Neuronal stem cell (in vitro differentiated cells): ENCODE results near the gene CSAG3.
"Not testable (repeated sequence)": the region's sequence is repeated elsewhere in the genome, so short reads cannot be mapped to it uniquely, and the experiment has no call there.

Source experiments
- DNase-seq: peaks from one replicate; pipeline ENCODE4 v3.0.0-alpha.2; 2013; ENCODE audit warnings: low spot score
- H2AFZ ChIP-seq: one replicate; pipeline ENCODE4 v1.6.1; 2013; ENCODE audit warnings: mild to moderate bottlenecking, low read length, inconsistent platforms
- H2AK5ac ChIP-seq: 2 replicates; pipeline ENCODE4 v1.6.1; 2013; ENCODE audit warnings: low read depth, mild to moderate bottlenecking, inconsistent platforms, low read length, moderate library complexity, mixed read lengths
- H2BK120ac ChIP-seq: 2 replicates; pipeline ENCODE4 v1.6.1; 2013; ENCODE audit warnings: low read depth, mild to moderate bottlenecking, inconsistent platforms, low read length, moderate library complexity, mixed read lengths
- H2BK12ac ChIP-seq: one replicate; pipeline ENCODE4 v1.6.1; 2013; ENCODE audit warnings: low read length, inconsistent platforms
- H2BK15ac ChIP-seq: 2 replicates; pipeline ENCODE4 v1.6.1; 2013; ENCODE audit warnings: mild to moderate bottlenecking, low read length, inconsistent platforms, mixed read lengths
- H2BK5ac ChIP-seq: one replicate; pipeline ENCODE4 v1.6.1; 2013; ENCODE audit warnings: inconsistent platforms, mild to moderate bottlenecking, low read length, moderate library complexity
- H3K14ac ChIP-seq: one replicate; pipeline ENCODE4 v1.6.1; 2013; ENCODE audit warnings: low read length, inconsistent platforms
- H3K18ac ChIP-seq: 2 replicates; pipeline ENCODE4 v1.6.1; 2013; ENCODE audit warnings: low read length, inconsistent platforms
- H3K23ac ChIP-seq: 2 replicates; pipeline ENCODE4 v1.6.1; 2013; ENCODE audit warnings: low read depth, mild to moderate bottlenecking, mixed read lengths, low read length, inconsistent platforms; ENCODE audit not compliant: poor library complexity
- H3K27ac ChIP-seq: replicated peaks from 3 replicates; pipeline ENCODE4 v1.5.1; 2013; ENCODE audit warnings: low read length, inconsistent platforms
- H3K27me3 ChIP-seq, 3 experiments: 2 replicates each; pipeline ENCODE4 v1.6.1; 2013; ENCODE audit warnings: low read length in 3 of 3, mild to moderate bottlenecking in 2 of 3, inconsistent platforms in 1 of 3, low read depth in 1 of 3, mixed read lengths in 1 of 3, moderate library complexity in 1 of 3; ENCODE audit not compliant: control insufficient read depth in 3 of 3, insufficient read depth in 3 of 3
- H3K36me3 ChIP-seq, 2 donors: replicated peaks in 1 of 2; 2 replicates each; pipeline ENCODE4 v1.6.1; 2013; ENCODE audit warnings: low read length in 2 of 2; ENCODE audit not compliant: control insufficient read depth in 2 of 2, insufficient read depth in 2 of 2
- H3K4ac ChIP-seq: 2 replicates; pipeline ENCODE4 v1.6.1; 2013; ENCODE audit warnings: inconsistent platforms, mild to moderate bottlenecking, low read length, moderate library complexity
- H3K4me1 ChIP-seq, 2 donors: 1 replicate in 1 of 2; 2 replicates in 1 of 2; pipeline ENCODE4 v1.6.1; 2013; ENCODE audit warnings: low read length in 2 of 2, low read depth in 1 of 2; ENCODE audit not compliant: control insufficient read depth in 2 of 2, insufficient read depth in 1 of 2
- H3K4me2 ChIP-seq: one replicate; pipeline ENCODE4 v1.6.1; 2013; ENCODE audit warnings: mild to moderate bottlenecking, low read length, inconsistent platforms; ENCODE audit not compliant: insufficient read depth, poor library complexity, severe bottlenecking
- H3K4me3 ChIP-seq, 2 donors: 2 replicates each; pipeline ENCODE4 v1.5.1; 2013; ENCODE audit warnings: low read length in 2 of 2, mild to moderate bottlenecking in 2 of 2, inconsistent platforms in 1 of 2, moderate library complexity in 1 of 2
- H3K79me1 ChIP-seq: one replicate; pipeline ENCODE4 v1.6.1; 2013; ENCODE audit warnings: low read depth, mild to moderate bottlenecking, inconsistent platforms, low read length, moderate library complexity
- H3K9ac ChIP-seq: one replicate; pipeline ENCODE4 v1.6.1; 2013; ENCODE audit warnings: mild to moderate bottlenecking, low read depth, low read length, inconsistent platforms; ENCODE audit not compliant: poor library complexity
- H3K9me3 ChIP-seq, 2 donors: replicated peaks in 1 of 2; 2 replicates each; pipeline versions ENCODE3 to v1.6.1; 2013; ENCODE audit warnings: low read length in 2 of 2, mild to moderate bottlenecking in 2 of 2, inconsistent platforms in 1 of 2, low read depth in 1 of 2, mixed read lengths in 1 of 2, moderate library complexity in 1 of 2; ENCODE audit not compliant: control insufficient read depth in 2 of 2, insufficient read depth in 1 of 2
- H4K8ac ChIP-seq: one replicate; pipeline ENCODE4 v1.6.1; 2013; ENCODE audit warnings: low read depth, mild to moderate bottlenecking, inconsistent platforms, low read length, moderate library complexity
- H4K91ac ChIP-seq: one replicate; pipeline ENCODE4 v1.6.1; 2013; ENCODE audit warnings: low read length, low read depth, mild to moderate bottlenecking, inconsistent platforms; ENCODE audit not compliant: poor library complexity
- WGBS, 2 donors: extraction: QIAGEN DNeasy Blood & Tissue Kit; methylation state at CpG; one replicate each; pipeline ENCODE4 v1.1.7; 2013; ENCODE audit warnings: missing lambda C conversion rate in 2 of 2, mixed read lengths in 1 of 2; ENCODE audit not compliant: insufficient read length in 2 of 2, insufficient replicate concordance in 1 of 2; ENCODE audit errors: extremely low coverage in 2 of 2; 5-methylcytosine and 5-hydroxymethylcytosine counted together

CSAG3 gene

DNA sequence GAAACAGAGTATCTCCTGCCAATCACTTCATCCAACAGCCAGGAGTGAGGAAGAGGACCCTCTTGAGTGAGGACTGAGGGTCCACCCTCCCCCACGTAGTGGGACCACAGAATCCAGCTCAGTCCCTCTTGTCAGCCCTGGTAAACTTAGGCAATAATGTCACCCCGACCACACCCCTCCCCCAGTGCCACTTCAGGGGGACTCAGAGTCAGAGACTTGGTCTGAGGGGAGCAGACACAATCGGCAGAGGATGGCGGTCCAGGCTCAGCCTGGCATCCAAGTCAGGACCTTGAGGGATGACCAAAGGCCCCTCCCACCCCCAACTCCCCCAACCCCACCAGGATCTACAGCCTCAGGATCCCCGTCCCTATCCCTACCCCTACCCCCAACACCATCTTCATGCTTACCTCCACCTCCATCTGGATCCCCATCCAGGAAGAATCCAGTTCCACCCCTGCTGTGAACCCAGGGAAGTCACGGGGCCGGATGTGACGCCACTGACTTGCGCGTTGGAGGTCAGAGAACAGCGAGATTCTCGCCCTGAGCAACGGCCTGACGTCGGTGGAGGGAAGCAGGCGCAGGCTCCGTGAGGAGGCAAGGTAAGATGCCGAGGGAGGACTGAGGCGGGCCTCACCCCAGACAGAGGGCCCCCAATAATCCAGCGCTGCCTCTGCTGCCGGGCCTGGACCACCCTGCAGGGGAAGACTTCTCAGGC lies 25.6 kb upstream of the CSAG3 start, which contains the start of the genes CSAG1 and MAGEA12:
TSS of gene CSAG1 (minus strand) at position 461 of the 715 bp plus-strand sequence. CDS start 1,261 bp downstream, outside the sequence.
TSS of gene MAGEA12 (plus strand) at position 497 of the 715 bp plus-strand sequence. CDS start 2,405 bp downstream, outside the sequence.
- no peak within 1 kb of the TSS for H3K18ac ChIP-seq
- H4K91ac ChIP-seq, result no peak within 1 kb of the TSS
- H2BK5ac ChIP-seq, result no peak within 1 kb of the TSS
- H3K27ac ChIP-seq, result no peak within 1 kb of the TSS
- H3K27me3 ChIP-seq, result no peaks in the 10 kb centered on the region
- DNase-seq, result no peak
- no peak within 1 kb of the TSS for H3K4me2 ChIP-seq
- no peak within 1 kb of the TSS for H2BK12ac ChIP-seq
- WGBS, 2 donors, result no CpG with 5 or more reads among the region's 21 CpGs
- no peak within 1 kb of the TSS for H3K4ac ChIP-seq
- H3K36me3 ChIP-seq, result no peaks in the 10 kb centered on the region
- no peak within 1 kb of the TSS for H3K23ac ChIP-seq
- no peak within 1 kb of the TSS for H3K4me3 ChIP-seq
- H3K4me1 ChIP-seq, result no peaks in the 10 kb centered on the region
- no peak within 1 kb of the TSS for H2BK120ac ChIP-seq
- no peaks in the 10 kb centered on the region for H3K79me1 ChIP-seq
- H3K14ac ChIP-seq, result no peak within 1 kb of the TSS
- H2AFZ ChIP-seq, result no peak within 1 kb of the TSS
- no peak within 1 kb of the TSS for H3K9ac ChIP-seq
- no peak within 1 kb of the TSS for H2AK5ac ChIP-seq
- H3K9me3 ChIP-seq, result no peaks in the 10 kb centered on the region
- H4K8ac ChIP-seq, result no peak within 1 kb of the TSS
- no peak within 1 kb of the TSS for H2BK15ac ChIP-seq

DNA sequence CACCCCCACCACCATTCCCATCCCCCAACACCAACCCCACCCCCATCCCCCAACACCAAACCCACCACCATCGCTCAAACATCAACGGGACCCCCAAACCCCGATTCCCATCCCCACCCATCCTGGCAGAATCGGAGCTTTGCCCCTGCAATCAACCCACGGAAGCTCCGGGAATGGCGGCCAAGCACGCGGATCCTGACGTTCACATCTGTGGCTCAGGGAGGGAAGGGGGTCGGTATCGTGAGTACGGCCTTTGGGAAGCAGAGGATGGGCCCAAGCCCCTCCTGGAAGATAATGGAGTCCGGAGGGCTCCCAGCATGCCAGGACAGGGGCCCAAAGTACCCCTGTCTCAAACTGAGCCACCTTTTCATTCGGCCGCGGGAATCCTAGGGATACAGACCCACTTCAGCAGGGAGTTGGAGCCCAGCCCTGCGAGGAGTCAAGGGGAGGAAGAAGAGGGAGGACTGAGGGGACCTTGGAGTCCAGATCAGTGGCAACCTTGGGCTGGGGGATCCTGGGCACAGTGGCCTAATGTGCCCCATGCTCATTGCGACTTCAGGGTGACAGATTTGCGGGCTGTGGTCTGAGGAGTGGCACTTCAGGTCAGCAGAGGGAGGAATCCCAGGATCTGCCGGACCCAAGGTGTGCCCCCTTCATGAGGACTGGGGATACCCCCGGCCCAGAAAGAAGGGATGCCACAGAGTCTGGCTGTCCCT lies 24.7 kb upstream of the CSAG3 start:
- not testable (repeated sequence) for H3K79me1 ChIP-seq, H3K14ac ChIP-seq, H3K27ac ChIP-seq, H3K9me3 ChIP-seq, H3K4me3 ChIP-seq, H3K4me2 ChIP-seq, H2BK120ac ChIP-seq, H4K8ac ChIP-seq, H3K23ac ChIP-seq, DNase-seq, H3K4me1 ChIP-seq, H2BK15ac ChIP-seq, H2BK5ac ChIP-seq, H3K4ac ChIP-seq, H4K91ac ChIP-seq, H3K9ac ChIP-seq, H3K27me3 ChIP-seq, H2AFZ ChIP-seq, H2BK12ac ChIP-seq, H3K36me3 ChIP-seq, H2AK5ac ChIP-seq, H3K18ac ChIP-seq
- WGBS, 2 donors, result no CpG with 5 or more reads among the region's 22 CpGs

- no peaks in the 10 kb centered on the region for H3K4me1 ChIP-seq
- H2AK5ac ChIP-seq, result no peak overlapping the region
- no peak overlapping the region for H3K4me3 ChIP-seq
- no peak overlapping the region for H2AFZ ChIP-seq
- H2BK120ac ChIP-seq, result no peak overlapping the region
- no peak overlapping the region for H3K27ac ChIP-seq
- WGBS, 2 donors, result no CpG with 5 or more reads among the region's 2 CpGs
- no peaks in the 10 kb centered on the region for H3K36me3 ChIP-seq
- no peak overlapping the region for H3K4ac ChIP-seq
- no peak overlapping the region for H3K14ac ChIP-seq
- H3K9me3 ChIP-seq, result no peaks in the 10 kb centered on the region
- H3K4me2 ChIP-seq, result no peak overlapping the region
- no peak overlapping the region for H3K18ac ChIP-seq
- no peak for DNase-seq
- no peaks in the 10 kb centered on the region for H3K27me3 ChIP-seq
- no peak overlapping the region for H2BK15ac ChIP-seq
- H2BK5ac ChIP-seq, result no peak overlapping the region
- no peaks in the 10 kb centered on the region for H3K79me1 ChIP-seq
- no peak overlapping the region for H3K23ac ChIP-seq
- no peak overlapping the region for H4K91ac ChIP-seq
- no peak overlapping the region for H3K9ac ChIP-seq
- peak overlapping the region; percentile 43 for H4K8ac ChIP-seq
- H2BK12ac ChIP-seq, result no peak overlapping the region
These were observed 23.9 kb upstream of the CSAG3 start for GRCh38 chrX:152735101-152735500.

DNA sequence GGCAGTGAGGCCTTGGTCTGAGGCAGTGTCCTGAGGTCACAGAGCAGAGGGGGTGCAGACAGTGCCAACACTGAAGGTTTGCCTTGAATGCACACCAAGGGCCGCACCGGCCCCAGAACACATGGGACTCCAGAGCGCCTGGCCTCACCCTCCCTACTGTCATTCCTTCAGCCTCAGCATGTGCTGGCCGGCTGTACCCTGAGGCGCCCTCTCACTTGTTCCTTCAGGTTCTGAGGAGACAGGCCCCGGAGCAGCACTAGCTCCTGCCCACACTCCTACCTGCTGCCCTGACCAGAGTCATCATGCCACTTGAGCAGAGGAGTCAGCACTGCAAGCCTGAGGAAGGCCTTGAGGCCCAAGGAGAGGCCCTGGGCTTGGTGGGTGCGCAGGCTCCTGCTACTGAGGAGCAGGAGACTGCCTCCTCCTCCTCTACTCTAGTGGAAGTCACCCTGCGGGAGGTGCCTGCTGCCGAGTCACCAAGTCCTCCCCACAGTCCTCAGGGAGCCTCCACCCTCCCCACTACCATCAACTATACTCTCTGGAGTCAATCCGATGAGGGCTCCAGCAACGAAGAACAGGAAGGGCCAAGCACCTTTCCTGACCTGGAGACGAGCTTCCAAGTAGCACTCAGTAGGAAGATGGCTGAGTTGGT lies 23.0 kb upstream of the CSAG3 start:
- no peak overlapping the region for H3K4me2 ChIP-seq
- H2BK120ac ChIP-seq, result no peak overlapping the region
- H3K9me3 ChIP-seq, result no peaks in the 10 kb centered on the region
- H4K91ac ChIP-seq, result no peak overlapping the region
- no peak overlapping the region for H3K23ac ChIP-seq
- WGBS, 2 donors, result no CpG with 5 or more reads among the region's 12 CpGs
- H2BK12ac ChIP-seq, result no peak overlapping the region
- no peak overlapping the region for H3K18ac ChIP-seq
- no peaks in the 10 kb centered on the region for H3K36me3 ChIP-seq
- no peaks in the 10 kb centered on the region for H3K79me1 ChIP-seq
- H3K4ac ChIP-seq, result no peak overlapping the region
- H2AK5ac ChIP-seq, result no peak overlapping the region
- H3K4me3 ChIP-seq, result no peak overlapping the region
- H3K4me1 ChIP-seq, result no peaks in the 10 kb centered on the region
- H2BK5ac ChIP-seq, result no peak overlapping the region
- DNase-seq, result no peak
- no peak overlapping the region for H4K8ac ChIP-seq
- no peaks in the 10 kb centered on the region for H3K27me3 ChIP-seq
- no peak overlapping the region for H3K14ac ChIP-seq
- no peak overlapping the region for H3K27ac ChIP-seq
- H3K9ac ChIP-seq, result no peak overlapping the region
- H2BK15ac ChIP-seq, result no peak overlapping the region
- no peak overlapping the region for H2AFZ ChIP-seq
